Loucy (cell line): Measurements from ENCODE around the gene MACROD2.
"Not testable (repeated sequence)": the region's sequence is repeated elsewhere in the genome, so short reads cannot be mapped to it uniquely, and the experiment has no call there.

ENCODE experiments used
- H2AFZ ChIP-seq: fragments of 200-600 bp; sonication (generic); 2 replicates; pipeline ENCODE4 v1.6.0; 2016; ENCODE audit warnings: antibody characterized with exemption, mild to moderate bottlenecking, low read length, moderate library complexity
- H3F3A ChIP-seq: fragments of 200-600 bp; 2 replicates; pipeline ENCODE4 v1.6.0; 2016; ENCODE audit warnings: antibody characterized with exemption, low read depth, mild to moderate bottlenecking
- H3K27me3 ChIP-seq: fragments of 200-600 bp; sonication (generic); 2 replicates; pipeline ENCODE4 v1.6.1; 2014; ENCODE audit warnings: low read length, mild to moderate bottlenecking; ENCODE audit not compliant: insufficient read depth, poor library complexity, severe bottlenecking
- H3K36me3 ChIP-seq: fragments of 200-600 bp; sonication (generic); 2 replicates; pipeline ENCODE4 v1.6.1; 2016; ENCODE audit warnings: low read length; ENCODE audit not compliant: insufficient read depth
- H3K4me1 ChIP-seq: fragments of 200-600 bp; sonication (generic); 2 replicates; pipeline ENCODE4 v1.5.1; 2014; ENCODE audit warnings: low read length, mild to moderate bottlenecking; ENCODE audit not compliant: insufficient read depth, poor library complexity, severe bottlenecking
- H3K4me2 ChIP-seq: fragments of 200-600 bp; sonication (generic); 2 replicates; pipeline ENCODE4 v1.6.0; 2014; ENCODE audit warnings: antibody characterized with exemption, low read length, low read depth, mild to moderate bottlenecking; ENCODE audit not compliant: poor library complexity, severe bottlenecking
- H3K4me3 ChIP-seq: fragments of 200-600 bp; sonication (generic); 2 replicates; pipeline ENCODE4 v1.5.1; 2014; ENCODE audit warnings: low read length, mild to moderate bottlenecking, mixed read lengths; ENCODE audit not compliant: poor library complexity, severe bottlenecking
- H3K79me2 ChIP-seq: fragments of 200-600 bp; sonication (generic); 2 replicates; pipeline ENCODE4 v1.6.1; 2014; ENCODE audit warnings: low read length; ENCODE audit not compliant: insufficient read depth
- H3K9ac ChIP-seq: fragments of 200-600 bp; sonication (generic); 2 replicates; pipeline ENCODE4 v1.6.0; 2014; ENCODE audit warnings: mild to moderate bottlenecking, low read depth, low read length, moderate library complexity; ENCODE audit not compliant: poor library complexity, severe bottlenecking
- H3K9me2 ChIP-seq: fragments of 200-600 bp; sonication (generic); replicated peaks from 2 replicates; pipeline ENCODE4 v1.6.1; 2016; ENCODE audit warnings: low read depth, low read length, mixed read lengths
- H3K9me3 ChIP-seq: fragments of 200-600 bp; sonication (generic); 2 replicates; pipeline ENCODE4 v1.6.1; 2014; ENCODE audit warnings: mild to moderate bottlenecking, antibody characterized with exemption, low read length, low read depth; ENCODE audit not compliant: insufficient read depth
- H4K20me1 ChIP-seq: fragments of 200-600 bp; sonication (generic); 2 replicates; pipeline ENCODE4 v1.6.0; 2014; ENCODE audit warnings: antibody characterized with exemption, low read length, mild to moderate bottlenecking; ENCODE audit not compliant: insufficient read depth, poor library complexity, severe bottlenecking
- CTCF ChIP-seq: fragments of 200-600 bp; sonication (generic); conservative IDR thresholded peaks from 2 replicates; pipeline ENCODE4 v1.5.1; 2014; ENCODE audit warnings: mild to moderate bottlenecking, antibody characterized with exemption, low read length
- EZH2phosphoT487 ChIP-seq: fragments of 200-600 bp; IDR thresholded peaks from 2 replicates; pipeline ENCODE4 v1.6.1; 2018; ENCODE audit warnings: antibody characterized with exemption, mild to moderate bottlenecking, moderate library complexity, borderline replicate concordance

MACROD2 gene

GRCh38 chr20:15005300-15005986, 1010.1 kb downstream of the MACROD2 start:
- Histone ChIP-seq H3K4me2 (no peak overlapping the region), H3K27me3 (no peaks in the 10 kb centered on the region)
- TF ChIP-seq EZH2phosphoT487 = no peak
- TF ChIP-seq CTCF = no peak

GRCh38 chr20:15011631-15012030, 1016.3 kb downstream of the MACROD2 start:
- H3K4me1 ChIP-seq = no peaks in the 10 kb centered on the region

More at GRCh38 chr20:15005300-15005986, 1010.1 kb downstream of the MACROD2 start:
- no peaks in the 10 kb centered on the region for H4K20me1 ChIP-seq
- H3K79me2 ChIP-seq = no peaks in the 10 kb centered on the region
- no peak overlapping the region for H3K4me3 ChIP-seq
- no peaks in the 10 kb centered on the region for H3K36me3 ChIP-seq
- no peak overlapping the region for H2AFZ ChIP-seq
- H3F3A ChIP-seq = no peaks in the 10 kb centered on the region
- H3K9me3 ChIP-seq = no peaks in the 10 kb centered on the region
- H3K9ac ChIP-seq = no peak overlapping the region
- H3K9me2 ChIP-seq = no peaks in the 10 kb centered on the region
- H3K4me1 ChIP-seq = no peaks in the 10 kb centered on the region

GRCh38 chr20:15012566-15012965, 1017.2 kb downstream of the MACROD2 start:
- no peak overlapping the region for H2AFZ ChIP-seq
- H3F3A ChIP-seq = no peaks in the 10 kb centered on the region
- H3K9me3 ChIP-seq = no peaks in the 10 kb centered on the region
- no peaks in the 10 kb centered on the region for H3K4me1 ChIP-seq
- H3K36me3 ChIP-seq = no peaks in the 10 kb centered on the region
- H3K4me3 ChIP-seq = no peak overlapping the region
- TF ChIP-seq CTCF = no peak
- no peak for TF ChIP-seq EZH2phosphoT487
- H4K20me1 ChIP-seq = no peaks in the 10 kb centered on the region
- H3K4me2 ChIP-seq = no peak overlapping the region
- no peaks in the 10 kb centered on the region for H3K79me2 ChIP-seq
- H3K27me3 ChIP-seq = no peaks in the 10 kb centered on the region
- no peaks in the 10 kb centered on the region for H3K9me2 ChIP-seq
- no peak overlapping the region for H3K9ac ChIP-seq

More at GRCh38 chr20:15011631-15012030, 1016.3 kb downstream of the MACROD2 start:
- TF ChIP-seq EZH2phosphoT487 (no peak), CTCF (no peak)
- Histone ChIP-seq H4K20me1 (no peaks in the 10 kb centered on the region), H3K9me2 (no peaks in the 10 kb centered on the region), H3K9ac (no peak overlapping the region), H3K9me3 (no peaks in the 10 kb centered on the region), H3K36me3 (no peaks in the 10 kb centered on the region), H3K27me3 (no peaks in the 10 kb centered on the region), H2AFZ (no peak overlapping the region; the same call in 1 of the 2 replicates), H3K4me3 (no peak overlapping the region), H3F3A (no peaks in the 10 kb centered on the region), H3K79me2 (no peaks in the 10 kb centered on the region), H3K4me2 (no peak overlapping the region)

- not testable (repeated sequence) for H3K27me3 ChIP-seq, H4K20me1 ChIP-seq, H3K9me2 ChIP-seq, H3K4me3 ChIP-seq, H3K36me3 ChIP-seq, H3F3A ChIP-seq, H3K4me1 ChIP-seq, H3K9me3 ChIP-seq, H3K79me2 ChIP-seq, H3K4me2 ChIP-seq, H3K9ac ChIP-seq, H2AFZ ChIP-seq
These were observed 1021.6 kb downstream of the MACROD2 start for GRCh38 chr20:15016875-15017274.
